HG03095 (cell line): ENCODE data around the gene OSGIN1.
"Not testable (repeated sequence)": the region's sequence is repeated elsewhere in the genome, so short reads cannot be mapped to it uniquely, and the experiment has no call there.

Source experiments
- ATAC-seq: cut with Tn5 transposase; IDR thresholded peaks from one replicate; pipeline ENCODE4 v1.9.1; 2021; ENCODE audit warnings: moderate library complexity; ENCODE audit not compliant: unreplicated experiment

OSGIN1 gene

GRCh38 chr16:83940119-83940518 lies 12.9 kb upstream of the OSGIN1 start:
- ATAC-seq: no peak

GRCh38 chr16:83940630-83941378 lies 12.2 kb upstream of the OSGIN1 start:
- no peak for ATAC-seq

GRCh38 chr16:83941546-83941945 lies 11.5 kb upstream of the OSGIN1 start:
- not testable (repeated sequence) for ATAC-seq

GRCh38 chr16:83942074-83942473 lies 11.0 kb upstream of the OSGIN1 start:
- no peak for ATAC-seq

GRCh38 chr16:83942815-83943515 lies 10.1 kb upstream of the OSGIN1 start:
- ATAC-seq: no peak

GRCh38 chr16:83943516-83944050 lies 9.5 kb upstream of the OSGIN1 start:
- no peak for ATAC-seq

GRCh38 chr16:83945587-83945986 lies 7.5 kb upstream of the OSGIN1 start:
- no peak for ATAC-seq

GRCh38 chr16:83946154-83946780 lies 6.8 kb upstream of the OSGIN1 start:
- no peak for ATAC-seq

GRCh38 chr16:83946781-83947566 lies 6.1 kb upstream of the OSGIN1 start:
- ATAC-seq: no peak

- no peak for ATAC-seq
These were observed 5.3 kb upstream of the OSGIN1 start for GRCh38 chr16:83947642-83948234.

- ATAC-seq: no peak
These were observed 3.9 kb upstream of the OSGIN1 start for GRCh38 chr16:83948914-83949723.

GRCh38 chr16:83949724-83950001 lies 3.4 kb upstream of the OSGIN1 start:
- ATAC-seq: no peak

GRCh38 chr16:83950862-83951399 lies 2.1 kb upstream of the OSGIN1 start:
- ATAC-seq: not testable (repeated sequence)

- ATAC-seq: no peak
These were observed 1.5 kb upstream of the OSGIN1 start for GRCh38 chr16:83951544-83951943.

GRCh38 chr16:83952587-83952939 lies 477 bp upstream of the OSGIN1 start:
- no peak for ATAC-seq

GRCh38 chr16:83953796-83954576 lies 946 bp downstream of the OSGIN1 start:
- ATAC-seq: no peak

GRCh38 chr16:83954577-83955016 lies 1.6 kb downstream of the OSGIN1 start:
- ATAC-seq: no peak

GRCh38 chr16:83955218-83956130 lies 2.4 kb downstream of the OSGIN1 start:
- no peak for ATAC-seq
